GM18505 (cell line): ENCODE measurements around the gene DYNLT2B.
"Not testable (repeated sequence)": the region's sequence is repeated elsewhere in the genome, so short reads cannot be mapped to it uniquely, and the experiment has no call there.

Source experiments
- ATAC-seq: cut with Tn5 transposase; IDR thresholded peaks from one replicate; pipeline ENCODE4 v1.9.1; 2021; ENCODE audit not compliant: unreplicated experiment
- POLR2A ChIP-seq: IDR thresholded peaks from 4 replicates; pipeline ENCODE4 v1.6.1; 2011; ENCODE audit warnings: borderline replicate concordance; ENCODE audit not compliant: insufficient read depth, insufficient read length; ENCODE audit errors: extremely low read depth

The DYNLT2B gene

DNA sequence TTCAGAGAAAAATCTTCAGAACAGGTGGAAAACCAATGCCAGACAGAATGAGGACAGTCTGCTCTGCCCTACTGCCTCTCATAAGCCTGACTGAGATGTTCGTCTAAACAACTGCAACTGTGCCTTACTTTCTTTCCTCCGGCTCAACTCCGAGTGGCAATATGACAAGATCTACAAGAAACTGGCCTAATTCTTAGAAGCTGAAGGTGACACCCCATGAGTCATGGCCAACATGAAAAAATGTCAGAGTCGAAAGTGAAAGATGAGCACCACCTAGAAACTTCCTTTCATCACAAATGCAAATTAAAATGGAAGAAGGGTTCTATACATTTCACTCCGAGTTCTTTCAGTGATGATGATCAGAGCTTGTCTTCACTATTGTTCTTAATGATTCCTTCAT, 43.5 kb downstream of the DYNLT2B start:
- ATAC-seq = peak; percentile 54
- peak; percentile 42 for TF ChIP-seq POLR2A

- no peak for ATAC-seq
- TF ChIP-seq POLR2A = no peak
These were observed 44.4 kb downstream of the DYNLT2B start for GRCh38 chr3:196273655-196274054.

DNA sequence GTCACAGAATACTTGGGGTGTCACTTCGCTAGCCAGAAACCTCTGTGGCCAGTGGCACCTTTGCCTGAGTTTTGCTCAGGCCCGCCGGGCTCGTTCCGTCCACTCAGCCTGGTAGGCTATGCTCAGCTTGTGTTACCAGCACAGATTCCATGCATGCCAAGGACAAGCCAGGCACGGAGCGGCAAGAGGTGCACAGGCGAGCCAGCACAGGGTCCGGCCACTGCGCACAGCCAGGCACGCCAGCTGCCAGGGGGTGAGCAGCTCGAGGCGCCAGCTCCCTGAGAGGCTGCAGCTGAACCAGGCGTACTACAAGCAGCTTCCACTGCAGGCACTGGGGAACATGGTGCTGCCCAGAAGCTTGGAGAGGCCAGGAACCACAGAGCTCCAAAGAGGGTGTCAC, 45.2 kb downstream of the DYNLT2B start:
- TF ChIP-seq POLR2A = no peak
- no peak for ATAC-seq

- no peak for ATAC-seq
- TF ChIP-seq POLR2A = no peak
These were observed 47.5 kb downstream of the DYNLT2B start for GRCh38 chr3:196270499-196270898.

GRCh38 chr3:196268284-196269163, 49.5 kb downstream of the DYNLT2B start:
- no peak for TF ChIP-seq POLR2A
- no peak for ATAC-seq

DNA sequence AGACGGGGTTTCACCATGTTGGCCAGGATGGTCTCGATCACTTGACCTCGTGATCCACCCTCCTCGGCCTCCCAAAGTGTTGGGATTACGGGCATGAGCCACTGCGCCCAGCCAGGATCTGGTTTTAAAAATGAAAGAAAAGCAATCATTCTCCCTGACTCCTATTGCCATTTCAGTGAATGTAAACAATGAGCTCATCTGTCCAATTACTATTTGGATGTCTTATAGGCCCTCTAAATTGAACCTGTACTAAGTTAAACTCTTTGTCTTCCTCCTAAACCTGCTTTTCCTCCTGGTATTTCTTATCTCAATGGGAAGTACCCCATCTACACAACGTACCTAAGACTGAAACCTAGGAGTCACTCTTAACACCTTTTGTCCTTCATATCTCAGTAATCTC, 54.2 kb downstream of the DYNLT2B start:
- no peak for ATAC-seq
- TF ChIP-seq POLR2A = no peak

- no peak for ATAC-seq
- TF ChIP-seq POLR2A = no peak
These were observed 57.3 kb downstream of the DYNLT2B start for GRCh38 chr3:196260784-196261183.

DNA sequence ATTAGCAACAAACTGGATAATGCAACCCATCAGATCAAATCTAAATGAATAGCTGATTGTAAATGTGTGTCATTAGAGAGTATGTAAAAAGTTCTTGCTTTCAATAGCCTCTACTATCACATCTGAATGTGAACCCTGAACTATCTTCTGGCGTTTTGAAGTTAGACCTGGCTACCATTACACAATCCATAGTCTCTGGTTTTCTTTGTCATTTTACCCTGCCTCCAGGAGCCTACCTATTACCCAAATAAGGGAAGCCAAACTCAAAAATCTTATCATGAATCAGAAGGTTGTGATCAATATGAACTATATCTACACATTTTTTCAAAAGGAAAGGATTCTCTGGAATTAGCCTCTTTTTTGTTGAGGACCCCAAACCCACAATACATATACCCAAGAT, 62.3 kb downstream of the DYNLT2B start:
- ATAC-seq = no peak
- TF ChIP-seq POLR2A = no peak

DNA sequence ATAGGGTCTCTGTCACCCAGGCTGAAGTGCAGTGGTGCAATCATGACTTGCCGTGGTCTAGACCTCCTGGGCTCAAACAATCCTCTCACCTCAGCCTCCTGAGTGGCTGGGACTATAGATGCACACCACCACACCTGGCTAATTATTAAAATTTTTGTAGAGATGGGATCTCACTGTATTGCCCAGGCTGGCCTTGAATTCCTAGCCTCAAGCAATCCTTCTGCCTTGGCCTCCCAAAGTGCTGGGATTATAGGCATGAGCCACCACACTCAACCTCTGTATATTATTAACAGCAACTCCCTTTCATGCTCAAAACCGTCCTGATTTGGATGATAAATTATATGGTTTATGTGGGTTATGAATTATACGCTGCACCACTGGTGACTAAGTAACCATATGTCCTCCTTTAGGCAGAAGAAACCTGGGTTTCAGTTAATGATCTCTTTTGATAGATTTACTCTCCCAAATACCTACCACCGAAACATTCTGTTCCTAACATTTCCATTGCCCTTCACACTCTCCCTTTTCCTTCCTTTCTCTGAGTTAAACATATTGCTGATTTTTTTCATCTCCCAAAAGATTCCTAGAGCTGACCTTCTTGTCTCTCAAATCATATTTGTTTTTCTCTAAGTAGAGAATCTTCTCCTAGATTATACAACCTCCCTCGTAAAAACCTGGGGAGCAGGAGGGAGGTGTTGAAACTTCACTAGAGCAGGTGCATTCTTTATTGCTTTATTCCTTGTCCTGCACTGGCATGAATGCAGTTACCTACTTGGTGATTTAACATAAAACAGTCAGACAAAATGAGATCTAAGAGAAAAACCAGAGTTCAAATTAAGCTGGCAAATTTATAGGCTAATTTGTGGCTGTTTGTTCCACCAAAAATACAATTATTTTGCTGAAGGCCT, 63.4 kb downstream of the DYNLT2B start:
- no peak for TF ChIP-seq POLR2A

DNA sequence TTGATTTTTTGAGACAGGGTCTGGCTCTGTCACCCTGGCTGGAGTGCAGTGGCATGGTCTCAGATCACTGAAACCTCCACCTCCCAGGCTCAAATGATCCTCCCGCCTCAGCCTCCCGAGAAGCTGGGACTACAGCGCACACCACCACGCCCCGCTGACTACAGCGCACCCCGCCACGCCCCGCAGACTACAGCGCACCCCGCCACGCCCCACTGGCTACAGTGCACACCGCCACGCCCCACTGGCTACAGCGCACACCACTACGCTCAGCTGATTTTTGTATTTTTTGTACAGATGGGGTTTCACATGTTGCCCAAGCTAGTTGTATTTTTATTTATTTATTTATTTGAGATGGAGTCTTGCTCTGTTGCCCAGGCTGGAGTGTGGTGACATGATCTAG, 66.1 kb downstream of the DYNLT2B start:
- ATAC-seq = no peak
- TF ChIP-seq POLR2A = no peak

More for the DNA sequence above, 63.4 kb downstream of the DYNLT2B start:
- no peak for ATAC-seq

GRCh38 chr3:196246612-196247308, 71.3 kb downstream of the DYNLT2B start:
- TF ChIP-seq POLR2A = no peak
- no peak for ATAC-seq

- not testable (repeated sequence) for ATAC-seq
These were observed 73.9 kb downstream of the DYNLT2B start for GRCh38 chr3:196244166-196244565.

DNA sequence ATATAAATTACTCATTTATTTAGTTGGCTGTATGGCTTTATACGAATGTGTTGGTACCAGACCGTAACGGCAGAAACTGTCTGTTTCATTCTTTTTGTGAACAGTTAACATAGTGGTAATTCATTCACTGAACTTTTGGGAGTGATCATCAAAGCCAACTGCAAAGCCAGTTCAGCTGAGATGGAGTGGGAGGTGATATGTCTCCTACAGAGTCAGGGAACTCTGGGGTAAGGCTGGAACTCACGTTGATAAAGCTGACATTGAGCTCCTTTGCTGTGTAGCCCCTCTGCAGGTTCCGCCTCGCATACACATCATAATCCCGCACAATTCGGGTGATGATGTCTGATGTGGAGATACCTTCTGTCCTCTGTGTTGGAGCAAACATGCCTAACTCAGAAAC, 76.3 kb downstream of the DYNLT2B start:
- no peak for ATAC-seq
- no peak for TF ChIP-seq POLR2A
